Hepatocyte (in vitro differentiated cells): Measurements from ENCODE around the gene EIF3CL. TPM values are rescaled to one million over a fixed set of nuclear protein-coding genes. Genes with fewer than 3 reads are reported as not detected.
"Not testable (repeated sequence)": the region's sequence is repeated elsewhere in the genome, so short reads cannot be mapped to it uniquely, and the experiment has no call there.

Experiments
- DNase-seq: peaks from one replicate; pipeline ENCODE4 v3.0.0-alpha.2; 2016; ENCODE audit warnings: low spot score
- H2AFZ ChIP-seq: fragments of 200-600 bp; sonication (generic); 2 replicates; pipeline ENCODE4 v1.6.0; 2016; ENCODE audit warnings: antibody characterized with exemption, mild to moderate bottlenecking
- H3K27ac ChIP-seq: fragments of 200-600 bp; sonication (generic); 2 replicates; pipeline ENCODE4 v1.5.1; 2016; ENCODE audit warnings: mild to moderate bottlenecking
- H3K27me3 ChIP-seq: fragments of 200-600 bp; sonication (generic); 2 replicates; pipeline ENCODE4 v1.6.1; 2016
- H3K36me3 ChIP-seq: fragments of 200-600 bp; sonication (generic); replicated peaks from 2 replicates; pipeline ENCODE4 v1.5.1; 2016; ENCODE audit warnings: low read depth; ENCODE audit not compliant: insufficient read depth
- H3K4me1 ChIP-seq: fragments of 200-600 bp; sonication (generic); 2 replicates; pipeline ENCODE4 v1.5.1; 2016; ENCODE audit warnings: mild to moderate bottlenecking, moderate library complexity; ENCODE audit not compliant: insufficient read depth
- H3K4me2 ChIP-seq: fragments of 200-600 bp; sonication (generic); 2 replicates; pipeline ENCODE4 v1.6.0; 2016
- H3K4me3 ChIP-seq: fragments of 200-600 bp; sonication (generic); 2 replicates; pipeline ENCODE4 v1.5.1; 2016; ENCODE audit warnings: mild to moderate bottlenecking
- H3K79me2 ChIP-seq: fragments of 200-600 bp; sonication (generic); 2 replicates; pipeline ENCODE4 v1.6.0; 2017; ENCODE audit warnings: mild to moderate bottlenecking
- H3K9me2 ChIP-seq: fragments of 200-600 bp; sonication (generic); replicated peaks from 2 replicates; pipeline ENCODE4 v1.6.0; 2017; ENCODE audit warnings: mild to moderate bottlenecking; ENCODE audit not compliant: insufficient read depth
- H3K9me3 ChIP-seq: fragments of 200-600 bp; sonication (generic); 2 replicates; pipeline ENCODE4 v1.5.1; 2016; ENCODE audit warnings: low read depth, mild to moderate bottlenecking
- H4K20me1 ChIP-seq: fragments of 200-600 bp; sonication (generic); 2 replicates; pipeline ENCODE4 v1.6.0; 2016; ENCODE audit warnings: mild to moderate bottlenecking; ENCODE audit not compliant: insufficient read depth, poor library complexity, severe bottlenecking
- CTCF ChIP-seq: fragments of 200-600 bp; sonication (generic); IDR thresholded peaks from 2 replicates; pipeline ENCODE4 v1.5.1; 2016; ENCODE audit warnings: antibody characterized with exemption, mild to moderate bottlenecking; ENCODE audit not compliant: poor library complexity
- WGBS: methylation state at CpG from one replicate; pipeline ENCODE4 v1.1.6; 2016; ENCODE audit warnings: low lambda C conversion rate; ENCODE audit errors: missing lambda C conversion rate; 5-methylcytosine and 5-hydroxymethylcytosine counted together
- polyA plus RNA-seq: library from polyadenylated mRNA; unstranded; fragments of >200 nt; fragmentation: Nextera tagmentation; extraction: Ambion mirVana; gene quantifications from 2 replicates; pipeline ENCODE4 v1.2.1, GENCODE V29; 2016
- total RNA-seq: library from RNA; depleted of rRNA; stranded (reverse); fragments of >200 nt; gene quantifications from 2 replicates; pipeline ENCODE4 v1.2.3, GENCODE V29; 2014

The EIF3CL gene
- total and polyA plus RNA-seq, 2 experiments from 2014 or later, result 2.3 to 64.6 TPM

DNA sequence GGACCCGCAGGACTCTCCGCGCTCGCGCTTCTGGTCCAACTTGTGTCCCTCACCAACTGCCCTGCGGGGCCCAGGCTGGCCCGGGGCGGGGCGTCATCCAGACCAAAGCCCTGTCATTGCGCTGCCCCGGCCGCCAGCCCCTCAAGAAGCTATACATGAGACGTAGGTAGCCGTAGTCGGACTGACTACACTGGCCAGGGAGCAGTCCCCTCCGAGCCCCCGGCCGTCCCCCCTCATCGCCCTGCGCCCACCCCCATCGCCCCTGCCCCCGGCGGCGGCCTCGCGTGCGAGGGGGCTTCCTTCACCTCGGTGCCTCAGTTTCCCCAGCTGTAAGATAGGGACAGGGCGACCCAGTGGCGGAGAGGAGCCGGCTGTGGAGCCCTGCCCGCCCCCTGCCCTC lies 35.7 kb downstream of the EIF3CL start:
- H3K79me2 ChIP-seq, H3K27me3 ChIP-seq, H4K20me1 ChIP-seq, H3K9me3 ChIP-seq, H3K4me2 ChIP-seq, H3K36me3 ChIP-seq, H2AFZ ChIP-seq, H3K27ac ChIP-seq, H3K4me1 ChIP-seq, H3K9me2 ChIP-seq, H3K4me3 ChIP-seq: not testable (repeated sequence)
- 81% methylated on average over 9 of the region's 32 CpGs for WGBS
- DNase-seq, result peak; percentile 2

DNA sequence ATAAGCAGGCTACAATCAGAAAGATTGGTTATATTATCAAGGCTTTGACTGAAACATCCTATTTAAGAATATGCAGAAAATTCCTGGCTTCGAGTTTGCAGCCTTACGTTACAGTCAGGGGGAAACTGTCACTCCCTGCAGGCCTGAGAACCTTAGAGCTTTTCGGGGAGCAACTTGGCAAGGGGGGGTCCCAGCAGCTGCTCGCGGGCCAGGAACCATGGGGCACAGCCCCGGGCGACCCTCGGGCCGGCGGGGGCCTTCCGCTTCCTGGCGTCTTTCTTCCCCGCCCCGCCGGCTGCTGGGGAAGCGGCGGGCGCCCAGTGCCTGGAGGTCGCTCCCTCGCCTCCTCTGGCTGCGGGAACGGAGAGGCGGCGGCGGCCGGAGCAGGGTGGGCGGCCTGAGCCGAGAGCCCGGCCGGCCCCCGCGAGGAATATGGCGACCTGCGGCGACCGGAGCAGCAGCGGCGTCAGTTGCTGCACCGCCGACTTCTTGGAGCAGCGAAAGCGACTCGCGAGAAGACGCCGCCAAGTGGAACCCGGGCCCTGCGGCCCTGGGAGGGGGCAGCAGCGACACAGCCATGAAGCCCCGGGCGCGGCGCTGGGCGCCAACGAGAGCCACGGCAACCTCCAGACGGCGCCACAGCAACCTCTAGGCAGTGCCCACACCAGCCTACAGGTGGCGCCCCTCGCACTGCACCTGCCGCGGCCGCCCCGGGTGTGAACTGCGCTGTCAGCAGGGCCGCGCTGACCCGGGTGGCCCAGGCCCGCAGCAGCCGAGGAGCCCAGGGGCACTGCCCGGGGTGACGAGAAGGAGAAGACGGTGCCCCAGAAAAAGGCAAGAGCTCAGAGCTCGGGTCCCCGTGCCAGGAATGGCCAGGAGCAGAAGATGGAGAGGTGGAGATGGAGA lies 39.1 kb downstream of the EIF3CL start:
- not testable (repeated sequence) for H3K4me2 ChIP-seq, H2AFZ ChIP-seq, H3K4me3 ChIP-seq, H3K4me1 ChIP-seq, H3K27me3 ChIP-seq, H3K9me3 ChIP-seq, H3K9me2 ChIP-seq, DNase-seq, H3K27ac ChIP-seq, H3K79me2 ChIP-seq, H4K20me1 ChIP-seq, H3K36me3 ChIP-seq
- WGBS, result 5% methylated on average over 4 of the region's 75 CpGs
- TF ChIP-seq CTCF, result peak; percentile 6

DNA sequence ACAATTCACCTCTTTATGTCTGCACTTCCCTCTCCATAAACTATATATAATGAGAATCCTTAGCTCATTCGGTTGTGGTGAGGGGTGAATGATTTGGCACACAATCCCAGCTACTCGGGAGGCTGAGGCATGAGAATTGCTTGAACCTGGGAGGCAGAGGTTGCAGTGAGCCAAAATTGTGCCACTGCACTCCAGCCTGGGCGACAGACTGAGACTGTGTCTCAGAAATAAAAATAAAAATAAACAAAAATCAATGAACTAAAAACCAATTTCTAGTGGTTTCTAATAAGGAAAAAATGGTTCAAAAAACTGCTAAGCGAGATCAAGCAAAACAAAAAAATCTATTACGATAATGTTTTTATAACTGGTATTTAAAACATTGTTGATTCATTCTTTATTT lies 40.2 kb downstream of the EIF3CL start, which contains the start of gene NPIPB6:
Gene NPIPB6 (minus strand): TSS at position 101 of the 400 bp plus-strand sequence. CDS start 686 bp downstream, outside the sequence.
- H3K27me3 ChIP-seq, H3K9me3 ChIP-seq, H2AFZ ChIP-seq, H3K4me1 ChIP-seq, H3K4me3 ChIP-seq, H3K36me3 ChIP-seq, H3K79me2 ChIP-seq, DNase-seq, H3K27ac ChIP-seq, H4K20me1 ChIP-seq, H3K4me2 ChIP-seq, H3K9me2 ChIP-seq: not testable (repeated sequence)
- no CpG with 5 or more reads among the region's 5 CpGs for WGBS

GRCh38 chr16:28362600-28362999 lies 41.0 kb downstream of the EIF3CL start:
- not testable (repeated sequence) for H3K27ac ChIP-seq, H3K9me2 ChIP-seq, DNase-seq, H3K4me2 ChIP-seq, H3K9me3 ChIP-seq, H3K79me2 ChIP-seq, H3K4me1 ChIP-seq, H4K20me1 ChIP-seq, H3K36me3 ChIP-seq, H3K27me3 ChIP-seq, H2AFZ ChIP-seq, H3K4me3 ChIP-seq
- 89% methylated on average over 1 of the region's 5 CpGs for WGBS

DNA sequence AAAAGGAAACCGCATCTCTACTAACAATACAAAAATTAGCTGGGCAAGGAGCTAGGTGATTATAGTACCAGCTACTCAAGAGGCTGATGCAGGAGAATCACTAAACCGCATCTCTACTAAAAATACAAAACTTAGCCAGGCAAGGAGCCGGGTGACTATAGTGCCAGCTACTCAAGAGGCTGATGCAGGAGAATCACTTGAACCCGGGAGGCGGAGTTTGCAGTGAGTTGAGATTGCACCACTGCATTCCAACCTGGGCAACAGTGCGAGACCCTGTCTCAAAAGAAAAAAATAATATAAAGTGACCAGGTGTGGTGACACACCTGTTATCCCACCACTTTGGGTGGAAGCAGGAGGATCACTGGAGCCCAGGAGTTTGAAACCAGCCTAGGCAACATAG lies 65.4 kb downstream of the EIF3CL start:
- not testable (repeated sequence) for H3K4me2 ChIP-seq, H4K20me1 ChIP-seq, H3K79me2 ChIP-seq, H3K4me1 ChIP-seq, H3K9me2 ChIP-seq, H3K9me3 ChIP-seq, H3K27ac ChIP-seq, DNase-seq, H2AFZ ChIP-seq, H3K36me3 ChIP-seq, H3K4me3 ChIP-seq, H3K27me3 ChIP-seq
- WGBS, result 96% methylated on average over 5 of the region's 6 CpGs

DNA sequence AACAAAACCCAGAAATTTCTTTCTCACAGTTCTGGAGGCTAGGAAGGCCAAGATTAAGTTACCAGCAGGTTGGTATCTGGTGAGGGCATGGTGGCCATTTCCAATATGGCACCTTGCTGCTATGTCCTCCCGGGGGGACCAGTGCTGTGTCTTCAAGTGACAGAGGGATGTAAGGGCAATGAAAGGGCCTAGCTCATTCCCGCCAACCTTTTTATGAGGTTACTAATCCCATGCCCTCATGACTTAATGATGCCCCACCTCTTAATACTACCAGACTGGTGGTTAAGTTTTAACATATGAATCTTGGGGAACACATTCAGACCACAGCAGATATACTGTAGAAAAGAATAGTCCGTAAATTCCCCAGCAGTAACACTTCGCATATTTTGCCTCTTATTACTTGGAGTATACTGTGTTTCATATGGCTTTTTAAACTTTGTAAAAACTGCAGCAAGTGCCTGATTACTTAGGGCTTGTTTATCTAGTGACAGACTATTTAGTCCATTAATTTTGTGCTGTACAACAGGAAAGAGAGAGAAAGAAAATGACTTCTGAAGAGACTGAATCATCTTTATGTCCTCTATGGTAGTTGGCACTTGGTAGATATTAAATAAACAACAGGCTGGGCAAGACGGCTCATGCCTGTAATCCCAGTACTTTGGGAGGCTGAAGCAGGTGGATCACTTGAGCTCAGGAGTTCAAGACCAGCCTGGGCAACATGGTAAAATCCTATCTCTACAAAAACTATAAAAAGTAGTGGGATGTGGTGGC lies 66.5 kb downstream of the EIF3CL start:
- H2AFZ ChIP-seq, H3K4me1 ChIP-seq, H3K4me2 ChIP-seq, H3K9me3 ChIP-seq, H3K27ac ChIP-seq, H4K20me1 ChIP-seq, H3K9me2 ChIP-seq, H3K79me2 ChIP-seq, H3K4me3 ChIP-seq, H3K27me3 ChIP-seq, H3K36me3 ChIP-seq, DNase-seq: not testable (repeated sequence)
- 76% methylated on average over 4 of the region's 5 CpGs for WGBS

DNA sequence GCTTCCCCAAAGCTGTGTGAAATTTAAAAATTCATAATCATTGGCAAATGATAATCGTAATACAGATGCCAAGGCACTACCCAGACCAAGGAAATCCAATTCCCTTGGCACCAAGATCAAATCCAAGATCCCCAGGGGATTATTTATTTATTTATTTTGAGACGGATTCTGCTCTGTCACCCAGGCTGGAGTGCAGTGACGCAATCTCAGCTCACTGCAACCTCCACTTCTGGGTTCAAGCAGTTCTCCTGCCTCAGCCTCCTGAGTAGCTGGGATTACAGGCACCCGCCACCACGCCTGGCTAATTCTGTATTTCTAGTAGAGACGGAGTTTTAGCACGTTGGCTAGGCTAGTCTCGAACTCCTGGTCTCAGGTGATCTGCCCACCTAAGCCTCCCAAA lies 68.0 kb downstream of the EIF3CL start:
- DNase-seq, H4K20me1 ChIP-seq, H2AFZ ChIP-seq, H3K4me2 ChIP-seq, H3K4me3 ChIP-seq, H3K79me2 ChIP-seq, H3K27ac ChIP-seq, H3K9me2 ChIP-seq, H3K9me3 ChIP-seq, H3K27me3 ChIP-seq, H3K4me1 ChIP-seq, H3K36me3 ChIP-seq: not testable (repeated sequence)
- 94% methylated on average over 8 of the region's 8 CpGs for WGBS

- not testable (repeated sequence) for H3K9me3 ChIP-seq, DNase-seq, H4K20me1 ChIP-seq, H3K4me1 ChIP-seq, H3K36me3 ChIP-seq, H3K27ac ChIP-seq, H2AFZ ChIP-seq, H3K4me3 ChIP-seq, H3K4me2 ChIP-seq, H3K27me3 ChIP-seq, H3K79me2 ChIP-seq, H3K9me2 ChIP-seq
- WGBS, result 25% methylated on average over 6 of the region's 6 CpGs
Observed at GRCh38 chr16:28332632-28333031, 71.0 kb downstream of the EIF3CL start.
